ENCODE results near the gene HSF2BP.
"Not testable (repeated sequence)": the region's sequence is repeated elsewhere in the genome, so short reads cannot be mapped to it uniquely, and the experiment has no call there.

The HSF2BP gene

GRCh38 chr21:43596616-43597015 lies 62.7 kb downstream of the HSF2BP start:
- DNase-seq, result no peak

DNA sequence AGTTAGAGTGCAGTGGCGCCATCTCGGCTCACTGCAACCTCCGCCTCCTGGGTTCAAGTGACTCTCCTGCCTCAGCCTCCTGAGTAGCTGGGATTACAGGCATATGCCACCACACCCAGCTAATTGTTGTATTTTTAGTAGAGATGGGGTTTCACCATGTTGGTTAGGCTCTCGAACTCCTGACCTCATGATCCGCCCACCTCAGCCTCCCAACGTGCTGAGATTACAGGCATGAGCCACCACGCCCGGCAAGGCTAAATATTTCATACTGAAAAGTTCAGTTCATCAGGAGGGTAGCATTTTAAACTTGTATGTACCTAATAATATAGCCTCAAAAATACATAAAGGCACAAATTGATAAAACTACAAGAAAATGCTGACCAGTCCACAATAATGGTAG lies 63.5 kb downstream of the HSF2BP start:
- not testable (repeated sequence) for DNase-seq

DNA sequence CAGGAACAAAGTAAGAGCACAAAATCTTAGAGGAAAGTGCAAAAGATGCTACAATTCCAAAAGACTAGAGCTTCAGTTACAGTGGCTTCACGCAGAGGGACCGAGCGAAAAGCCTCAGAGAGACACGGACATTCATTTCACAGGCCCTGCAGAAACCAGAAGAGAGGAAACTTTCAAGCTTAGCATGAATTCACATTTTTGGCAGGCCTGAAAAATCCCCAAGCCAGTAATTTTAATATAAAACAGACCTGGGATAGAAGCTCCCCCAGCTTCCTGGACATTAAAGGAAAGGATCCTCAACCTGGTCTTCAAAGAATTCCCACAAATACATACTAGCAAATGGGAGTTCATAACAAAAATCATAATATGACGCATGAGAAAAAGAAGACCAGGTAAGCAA lies 66.2 kb downstream of the HSF2BP start:
- DNase-seq, result no peak

- DNase-seq, result no peak
Observed at GRCh38 chr21:43591571-43591970, 67.7 kb downstream of the HSF2BP start.

DNA sequence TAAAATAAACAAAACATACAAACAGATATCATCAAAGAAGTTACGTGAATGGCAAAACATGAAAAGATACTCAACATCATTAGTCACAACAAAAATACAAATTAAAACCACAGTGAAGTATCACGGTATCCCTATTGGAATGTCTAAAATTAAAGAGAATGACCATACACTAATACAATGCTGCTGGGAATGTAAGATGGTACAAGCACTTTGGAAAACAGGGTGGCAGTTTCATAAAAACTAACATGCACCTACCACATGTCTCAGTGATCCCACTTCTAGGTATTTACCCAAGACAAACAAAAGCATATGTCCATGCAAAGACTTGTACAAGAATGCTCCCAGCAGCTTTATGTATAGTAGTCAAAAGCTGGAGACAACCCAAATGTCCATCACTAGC lies 69.1 kb downstream of the HSF2BP start:
- DNase-seq, result no peak

DNA sequence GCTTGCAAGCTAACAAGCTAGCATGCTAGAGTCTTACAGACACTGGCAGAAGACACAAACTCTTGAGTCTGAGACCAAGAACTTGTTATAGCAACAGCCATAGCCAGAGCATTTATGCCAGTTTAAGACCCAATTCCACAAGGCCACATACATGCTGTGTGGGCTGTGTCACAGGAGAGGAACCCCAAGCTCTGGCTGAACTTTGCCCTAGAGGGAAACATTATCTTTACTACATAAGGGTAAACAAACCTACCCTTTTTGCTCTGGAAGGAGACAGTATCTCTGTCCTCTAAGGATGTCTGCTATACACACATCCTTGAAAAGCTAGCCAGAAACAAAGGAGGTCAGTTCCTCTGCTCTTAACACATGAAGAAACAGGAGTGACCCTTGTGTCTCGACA lies 70.3 kb downstream of the HSF2BP start:
- no peak for DNase-seq

- DNase-seq, result no peak
Observed at GRCh38 chr21:43585924-43586413, 73.3 kb downstream of the HSF2BP start.

DNA sequence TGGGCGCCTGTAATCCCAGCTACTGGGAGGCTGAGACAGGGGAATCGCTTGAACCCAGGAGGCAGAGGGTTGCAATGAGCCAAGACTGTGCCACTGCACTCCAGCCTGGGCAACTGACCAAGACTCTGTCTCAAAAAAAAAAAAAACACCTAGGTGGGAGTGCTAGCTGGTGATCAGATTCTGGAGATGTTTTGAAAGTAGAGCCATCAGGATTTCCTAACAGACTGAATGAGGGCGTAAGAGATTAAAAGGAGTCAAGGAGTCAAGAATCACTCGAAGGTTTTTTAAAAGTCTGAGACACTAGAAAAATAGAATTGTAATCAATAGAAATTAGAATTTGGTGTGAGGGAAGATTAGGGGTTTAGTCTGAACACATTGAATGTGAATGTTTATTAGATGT lies 73.8 kb downstream of the HSF2BP start:
- DNase-seq, result no peak

DNA sequence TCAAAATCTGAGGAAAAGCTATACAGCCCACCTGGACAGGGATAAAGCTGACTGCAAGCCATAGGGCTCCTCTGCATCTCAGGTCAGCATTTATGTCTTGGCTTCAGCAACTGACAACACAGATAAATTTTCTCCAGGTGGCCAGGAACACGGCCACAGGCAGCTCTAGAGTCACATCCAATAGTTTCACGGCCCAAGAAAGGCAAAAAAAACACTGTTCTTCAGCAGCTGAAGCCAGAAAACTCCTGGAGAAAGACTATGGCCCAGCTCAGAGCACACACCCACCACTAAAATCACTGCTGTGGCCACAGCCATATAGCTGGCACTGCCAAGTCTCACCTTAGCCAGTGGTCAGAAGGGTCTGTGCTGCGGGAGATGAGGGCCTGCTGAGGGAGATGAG lies 77.8 kb downstream of the HSF2BP start:
- no peak for DNase-seq

DNA sequence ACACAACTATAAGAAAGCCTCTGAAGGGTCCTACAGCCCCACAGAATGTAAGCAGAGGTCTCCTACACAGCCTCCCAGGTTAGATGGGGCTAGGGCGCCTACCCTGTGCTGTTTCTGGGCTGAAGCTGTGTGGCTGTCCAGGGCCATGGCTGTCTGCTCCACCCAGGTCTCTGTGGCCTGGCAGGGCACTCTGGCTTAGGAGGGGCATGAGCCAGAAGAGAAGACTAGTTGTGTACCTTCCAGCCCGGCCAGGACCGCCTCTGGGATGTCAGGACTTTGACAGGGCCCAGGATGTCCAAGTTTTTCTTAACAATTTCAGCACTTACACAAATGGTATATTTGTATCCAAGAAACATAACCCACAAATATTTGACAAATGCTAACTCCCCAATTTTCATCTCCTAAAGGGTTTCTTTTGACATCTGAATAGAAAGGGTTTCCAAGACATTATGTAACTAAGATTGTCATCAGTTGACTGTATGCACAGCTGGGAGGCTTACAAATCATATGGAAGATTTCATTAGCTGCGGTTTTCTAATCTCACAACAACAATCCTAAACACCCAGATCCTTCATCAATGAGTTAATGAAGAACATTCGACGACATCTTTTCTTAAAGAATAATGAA lies 80.5 kb downstream of the HSF2BP start:
- DNase-seq, result no peak

DNA sequence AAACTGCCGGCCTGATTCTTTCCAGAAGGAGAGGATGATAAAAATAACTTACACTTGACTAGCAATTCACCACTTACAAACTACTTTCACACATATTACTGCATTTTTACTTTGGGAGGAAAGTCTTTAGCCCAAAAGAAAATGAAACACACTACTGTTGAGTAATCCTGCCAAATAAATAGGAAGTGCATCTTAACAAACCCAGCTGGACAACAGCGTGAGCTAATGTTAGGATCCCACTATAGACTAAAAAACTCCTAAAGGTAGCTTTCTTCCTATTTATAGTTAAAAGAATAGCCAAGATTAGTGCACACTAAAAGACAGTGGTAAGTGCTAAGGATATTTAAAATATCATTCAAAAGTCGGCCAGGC lies 83.8 kb downstream of the HSF2BP start:
- DNase-seq, result no peak

GRCh38 chr21:43574741-43575472 lies 84.4 kb downstream of the HSF2BP start:
- no peak for DNase-seq

GRCh38 chr21:43573921-43574320 lies 85.4 kb downstream of the HSF2BP start:
- DNase-seq, result no peak

GRCh38 chr21:43572446-43572845 lies 86.8 kb downstream of the HSF2BP start:
- no peak for DNase-seq

DNA sequence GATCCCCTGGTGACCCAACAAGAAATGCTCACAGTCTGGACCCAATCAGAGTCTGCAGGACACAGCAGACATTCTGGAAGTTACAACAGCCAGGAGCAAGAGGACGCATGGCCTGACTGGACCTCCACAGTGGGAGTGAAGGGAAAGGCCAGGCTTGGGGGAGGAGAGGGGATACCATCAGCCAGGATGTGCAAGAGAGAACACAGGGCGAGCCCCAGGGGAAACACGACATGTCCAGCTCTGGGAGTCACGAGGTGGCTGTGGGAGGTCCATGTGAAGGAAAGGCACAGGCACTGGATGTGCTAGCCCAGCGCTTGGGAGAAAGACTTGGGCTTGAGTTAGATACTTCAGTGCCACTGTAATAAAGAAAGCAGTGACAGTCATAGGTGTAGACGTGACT lies 87.3 kb downstream of the HSF2BP start:
- no peak for DNase-seq

- DNase-seq, result not testable (repeated sequence)
Observed at GRCh38 chr21:43570195-43570594, 89.1 kb downstream of the HSF2BP start.

- DNase-seq, result not testable (repeated sequence)
Observed at GRCh38 chr21:43562451-43562850, 96.8 kb downstream of the HSF2BP start.

- not testable (repeated sequence) for DNase-seq
Observed at GRCh38 chr21:43540561-43540960, 118.7 kb downstream of the HSF2BP start.

DNA sequence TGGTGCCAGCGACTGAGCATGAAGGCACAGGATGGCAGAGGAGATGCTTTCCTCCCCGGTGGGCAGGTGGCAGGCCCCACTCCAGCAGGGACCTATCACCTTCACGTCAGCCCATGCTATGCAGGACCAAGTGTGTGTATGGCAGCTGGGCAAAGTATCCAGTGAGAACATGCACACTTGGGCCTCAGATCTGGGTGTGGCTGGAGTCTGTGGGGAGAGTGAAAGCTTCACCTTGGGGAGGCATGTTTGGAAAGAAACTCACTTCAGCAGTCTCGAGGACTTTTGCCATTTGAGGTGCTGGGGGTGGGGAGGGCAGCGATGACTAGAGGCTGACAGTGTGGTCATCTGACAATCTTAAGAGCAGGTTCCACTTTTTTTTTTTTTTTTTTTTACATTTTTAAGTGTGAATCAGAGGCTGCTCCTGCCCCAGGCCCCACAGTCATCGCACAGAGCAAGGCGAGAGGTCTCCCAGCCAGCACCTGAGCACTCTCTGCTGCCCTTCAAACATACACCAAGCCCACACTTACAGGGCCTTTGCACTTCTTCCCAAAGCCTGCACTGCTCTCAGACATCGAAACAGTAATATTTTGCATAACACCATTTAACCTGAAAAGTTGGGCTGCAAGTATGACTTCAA lies 136.7 kb downstream of the HSF2BP start:
- DNase-seq, result not testable (repeated sequence)

GRCh38 chr21:43517701-43518100 lies 141.6 kb downstream of the HSF2BP start:
- not testable (repeated sequence) for DNase-seq

- not testable (repeated sequence) for DNase-seq
Observed at GRCh38 chr21:43516860-43517627, 142.2 kb downstream of the HSF2BP start.

- not testable (repeated sequence) for DNase-seq
Observed at GRCh38 chr21:43516295-43516847, 142.9 kb downstream of the HSF2BP start.

DNA sequence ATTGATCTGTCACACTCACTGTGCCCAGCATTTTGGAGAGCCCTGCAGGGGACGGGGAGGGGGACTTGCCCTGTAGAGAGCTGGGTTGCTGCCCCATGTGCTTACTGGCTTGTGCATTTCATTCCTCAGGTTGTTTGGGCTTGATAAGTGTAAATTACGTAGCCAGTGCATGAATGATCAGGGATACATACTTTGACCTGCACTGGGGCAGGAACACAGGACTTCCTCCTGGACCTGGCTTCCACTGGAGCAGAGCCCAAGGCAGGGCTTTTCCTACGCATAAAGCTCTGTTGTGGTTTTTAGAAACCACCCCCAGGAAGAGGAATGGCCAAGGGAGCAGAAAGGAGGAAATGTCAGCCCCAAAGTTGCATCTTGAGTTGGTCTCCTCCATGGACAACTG lies 144.5 kb downstream of the HSF2BP start:
- not testable (repeated sequence) for DNase-seq
